ENCODE results near the gene BAHCC1.

DNA sequence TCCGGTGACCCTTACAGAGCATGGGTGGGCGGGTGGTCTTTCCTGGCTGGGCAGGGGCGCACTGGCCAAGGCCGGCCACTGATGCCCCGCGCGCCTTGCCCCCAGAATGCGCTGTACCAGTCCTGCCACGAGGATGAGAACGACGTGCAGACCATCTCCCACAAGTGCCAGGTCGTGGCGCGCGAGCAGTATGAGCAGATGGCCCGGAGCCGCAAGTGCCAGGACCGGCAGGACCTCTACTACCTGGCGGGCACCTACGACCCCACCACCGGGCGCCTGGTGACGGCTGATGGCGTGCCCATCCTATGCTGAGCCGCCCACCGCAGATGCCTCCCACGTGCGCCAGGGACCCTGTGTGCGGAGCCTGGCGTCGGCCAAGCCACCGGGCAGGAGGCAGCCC lies 68.2 kb downstream of the BAHCC1 start:
- TF ChIP-seq YY1 (IDR thresholded peaks at IDR 0.05; ENCODE audit: insufficient read depth, insufficient read length) (no peak), SUZ12 (IDR thresholded peaks at IDR 0.05; ENCODE audit: extremely low read depth, insufficient read depth, insufficient read length) (no peak)

All from NT2/D1 (cell line).